Astrocyte (in vitro differentiated cells and primary cell): ENCODE results near the gene WASF2.

Source experiments
- CTCF ChIP-seq: IDR thresholded peaks from 2 replicates; pipeline ENCODE4 v1.5.1; 2011; ENCODE audit warnings: low read depth, mild to moderate bottlenecking, inconsistent platforms, low read length, moderate library complexity; ENCODE audit not compliant: insufficient read depth
- EZH2 ChIP-seq: IDR thresholded peaks from 2 replicates; pipeline ENCODE4 v1.6.1; 2012; ENCODE audit warnings: mild to moderate bottlenecking, low read length, inconsistent platforms; ENCODE audit not compliant: insufficient read depth

DNA sequence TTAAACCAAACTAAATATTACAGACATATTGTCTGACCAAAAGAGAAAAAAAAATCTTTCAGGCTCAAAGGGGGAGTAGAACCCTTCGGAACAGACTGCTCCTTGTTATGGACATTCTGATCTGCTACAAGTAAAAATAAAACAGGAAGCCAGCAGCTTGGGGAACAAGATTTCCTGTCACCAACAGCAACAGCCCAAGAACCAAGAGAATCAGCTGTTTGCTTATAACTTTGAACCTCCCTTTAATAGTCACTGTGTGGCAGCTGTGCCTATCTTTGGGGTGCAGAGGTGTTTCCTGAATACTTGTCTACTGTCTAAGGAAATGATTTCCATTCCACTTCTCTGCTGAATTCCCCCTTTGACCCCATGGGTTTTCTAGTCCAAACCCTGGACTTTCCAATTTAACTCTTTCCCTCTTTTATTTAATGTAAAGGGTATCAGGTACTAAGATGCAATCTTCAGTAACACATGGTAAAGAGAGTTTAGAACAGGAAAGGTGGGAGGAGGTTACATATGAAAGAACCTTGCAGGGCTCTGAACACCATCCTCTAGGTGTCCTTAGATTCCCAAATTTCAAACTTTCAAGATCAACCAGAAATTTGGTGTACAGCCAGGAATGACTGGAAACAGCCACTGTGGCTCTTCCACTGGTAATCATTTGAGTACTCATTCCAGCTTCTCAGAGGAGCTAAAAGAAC, 58.9 kb downstream of the WASF2 start:
- TF ChIP-seq CTCF, result no peak
- TF ChIP-seq EZH2, result no peak
